Stomach (tissue), 4 donors: ENCODE measurements around the gene ATP9B.

Experiments
- EP300 ChIP-seq: sonication (generic); formaldehyde crosslinking; IDR thresholded peaks from one replicate; pipeline ENCODE4 v1.6.1; 2017; ENCODE audit warnings: antibody characterized with exemption
- POLR2A ChIP-seq, 4 donors: fragments of 450-650 bp; IDR thresholded peaks; one replicate each; pipeline ENCODE4 v1.6.1; 2016; ENCODE audit warnings: antibody characterized with exemption in 4 of 4, control low read depth in 2 of 4, mild to moderate bottlenecking in 1 of 4, moderate library complexity in 1 of 4
- POLR2AphosphoS5 ChIP-seq, 3 donors: sonication (generic); formaldehyde crosslinking; IDR thresholded peaks; one replicate each; pipeline ENCODE4 v1.6.1; 2016; ENCODE audit warnings: antibody characterized with exemption in 3 of 3
- TF ChIP-seq, protein P1 (sequence below), 7 experiments: fragments of 450-650 bp in 4 of 7; fragments of 200-600 bp in 3 of 7; sonication (generic) in 3 of 7; IDR thresholded peaks; one replicate each; pipeline ENCODE4 v1.5.1; 2016 to 2019; ENCODE audit warnings: antibody characterized with exemption in 7 of 7, control low read depth in 2 of 7, mild to moderate bottlenecking in 1 of 7

DNA sequence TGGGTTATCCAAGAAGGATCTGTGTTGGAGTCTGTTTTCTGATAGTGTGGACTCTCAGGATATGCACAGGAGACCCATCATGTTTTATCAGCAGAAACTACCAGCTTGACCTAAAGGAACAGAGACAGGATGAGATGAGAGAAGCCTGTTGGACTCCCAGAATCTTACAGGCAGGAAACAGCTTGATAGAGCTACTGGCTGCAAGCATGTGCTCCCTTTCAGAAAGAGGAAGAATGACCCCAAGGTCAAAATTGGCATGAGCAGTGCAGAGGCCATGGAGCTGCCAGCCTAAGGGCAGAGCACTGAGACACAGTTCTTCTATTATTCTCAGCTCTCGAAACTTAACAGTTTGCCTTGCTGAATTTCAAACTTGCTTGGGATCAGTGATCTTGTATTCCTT is 191.3 kb downstream of the ATP9B start:
- TF ChIP-seq, protein P1, sequence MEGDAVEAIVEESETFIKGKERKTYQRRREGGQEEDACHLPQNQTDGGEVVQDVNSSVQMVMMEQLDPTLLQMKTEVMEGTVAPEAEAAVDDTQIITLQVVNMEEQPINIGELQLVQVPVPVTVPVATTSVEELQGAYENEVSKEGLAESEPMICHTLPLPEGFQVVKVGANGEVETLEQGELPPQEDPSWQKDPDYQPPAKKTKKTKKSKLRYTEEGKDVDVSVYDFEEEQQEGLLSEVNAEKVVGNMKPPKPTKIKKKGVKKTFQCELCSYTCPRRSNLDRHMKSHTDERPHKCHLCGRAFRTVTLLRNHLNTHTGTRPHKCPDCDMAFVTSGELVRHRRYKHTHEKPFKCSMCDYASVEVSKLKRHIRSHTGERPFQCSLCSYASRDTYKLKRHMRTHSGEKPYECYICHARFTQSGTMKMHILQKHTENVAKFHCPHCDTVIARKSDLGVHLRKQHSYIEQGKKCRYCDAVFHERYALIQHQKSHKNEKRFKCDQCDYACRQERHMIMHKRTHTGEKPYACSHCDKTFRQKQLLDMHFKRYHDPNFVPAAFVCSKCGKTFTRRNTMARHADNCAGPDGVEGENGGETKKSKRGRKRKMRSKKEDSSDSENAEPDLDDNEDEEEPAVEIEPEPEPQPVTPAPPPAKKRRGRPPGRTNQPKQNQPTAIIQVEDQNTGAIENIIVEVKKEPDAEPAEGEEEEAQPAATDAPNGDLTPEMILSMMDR (IDR thresholded peaks at IDR 0.05) = no peak
- TF ChIP-seq POLR2A (IDR thresholded peaks at IDR 0.05) = no peak
- no peak for TF ChIP-seq EP300
- no peak for TF ChIP-seq POLR2AphosphoS5 (IDR thresholded peaks at IDR 0.05)
